ENCODE data around the gene CKB. TPM values are rescaled to one million over a fixed set of nuclear protein-coding genes. Genes with fewer than 3 reads are reported as not detected.

The CKB gene
- polyA plus RNA-seq, 3 donors: 0.76 to 12.5 (median 2.7) TPM

DNA sequence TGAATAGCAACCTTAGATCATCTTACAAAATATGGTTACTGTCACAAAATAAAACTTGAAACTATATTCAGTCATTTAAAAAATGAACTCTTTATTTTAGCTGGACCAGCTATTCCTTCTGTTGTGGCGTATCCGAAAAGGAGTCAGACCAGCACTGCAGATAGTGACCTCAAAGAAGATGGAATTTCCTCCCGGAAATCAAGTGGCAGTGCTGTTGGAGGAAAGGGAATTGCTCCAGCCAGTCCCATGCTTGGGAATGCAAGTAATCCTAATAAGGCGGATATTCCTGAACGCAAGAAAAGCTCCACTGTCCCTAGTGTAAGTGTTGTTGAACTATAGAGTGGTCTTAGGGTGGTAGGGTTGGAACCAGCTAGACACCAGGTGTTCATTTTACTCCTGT, 47.7 kb downstream of the CKB start:
- Mint-ChIP-seq H3K9me3 (no peaks in the 10 kb centered on the region), H3K4me3 (no peak overlapping the region), H3K4me1 (no peaks in the 10 kb centered on the region), H3K36me3 (peaks cover 71 to 95% of the 10 kb centered on the region in 2 donors), H3K27ac (no peak overlapping the region), H3K27me3 (ENCODE audit: low read depth in 3 of 3) (peaks cover 0 to 3% (median 0%) of the 10 kb centered on the region in 3 donors)
- peaks cover 0 to under 1% of the 10 kb centered on the region in 2 donors for H3K4me1 ChIP-seq (ENCODE audit: control insufficient read depth in 1 of 2, insufficient read depth in 2 of 2, low read length in 2 of 2)
- H3K4me2 ChIP-seq (replicated peaks; ENCODE audit: extremely low read depth, low read length, poor library complexity, severe bottlenecking): no peak overlapping the region
- intact Hi-C loops (cut with micrococcal nuclease): no loop called here
- H3K27me3 ChIP-seq (ENCODE audit: control insufficient read depth in 2 of 2, insufficient read depth in 2 of 2, low read length in 2 of 2): no peaks in the 10 kb centered on the region
- WGBS (ENCODE audit: insufficient coverage): 97% methylated on average over 5 of the region's 5 CpGs
- no peak overlapping the region for H3K4me3 ChIP-seq (replicated peaks in 1 of 3; ENCODE audit: low read depth in 2 of 3, low read length in 3 of 3)
- no peak overlapping the region for H3K9ac ChIP-seq (ENCODE audit: insufficient read depth, low read length, poor library complexity, severe bottlenecking)
- H3K79me2 ChIP-seq (ENCODE audit: insufficient read depth, low read length): no peaks in the 10 kb centered on the region
- H3K36me3 ChIP-seq (replicated peaks in 1 of 2; ENCODE audit: control insufficient read depth in 1 of 2, insufficient read depth in 2 of 2, low read length in 2 of 2): peaks cover 74 to 100% of the 10 kb centered on the region in 2 donors
- H2AFZ ChIP-seq (ENCODE audit: insufficient read depth, low read depth, low read length, poor library complexity, severe bottlenecking): no peak overlapping the region
- H3K9me3 ChIP-seq (replicated peaks in 1 of 2; ENCODE audit: control insufficient read depth in 1 of 2, insufficient read depth in 1 of 2, low read length in 2 of 2): no peaks in the 10 kb centered on the region
- H3K27ac ChIP-seq (ENCODE audit: low read depth in 1 of 2, low read length in 2 of 2): no peak overlapping the region
- TF ChIP-seq, protein P1, sequence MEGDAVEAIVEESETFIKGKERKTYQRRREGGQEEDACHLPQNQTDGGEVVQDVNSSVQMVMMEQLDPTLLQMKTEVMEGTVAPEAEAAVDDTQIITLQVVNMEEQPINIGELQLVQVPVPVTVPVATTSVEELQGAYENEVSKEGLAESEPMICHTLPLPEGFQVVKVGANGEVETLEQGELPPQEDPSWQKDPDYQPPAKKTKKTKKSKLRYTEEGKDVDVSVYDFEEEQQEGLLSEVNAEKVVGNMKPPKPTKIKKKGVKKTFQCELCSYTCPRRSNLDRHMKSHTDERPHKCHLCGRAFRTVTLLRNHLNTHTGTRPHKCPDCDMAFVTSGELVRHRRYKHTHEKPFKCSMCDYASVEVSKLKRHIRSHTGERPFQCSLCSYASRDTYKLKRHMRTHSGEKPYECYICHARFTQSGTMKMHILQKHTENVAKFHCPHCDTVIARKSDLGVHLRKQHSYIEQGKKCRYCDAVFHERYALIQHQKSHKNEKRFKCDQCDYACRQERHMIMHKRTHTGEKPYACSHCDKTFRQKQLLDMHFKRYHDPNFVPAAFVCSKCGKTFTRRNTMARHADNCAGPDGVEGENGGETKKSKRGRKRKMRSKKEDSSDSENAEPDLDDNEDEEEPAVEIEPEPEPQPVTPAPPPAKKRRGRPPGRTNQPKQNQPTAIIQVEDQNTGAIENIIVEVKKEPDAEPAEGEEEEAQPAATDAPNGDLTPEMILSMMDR (IDR thresholded peaks at IDR 0.05): no peak
- peaks cover 51% of the 10 kb centered on the region for H4K20me1 ChIP-seq (ENCODE audit: insufficient read depth, low read length)
- DNase-seq: no peak

GRCh38 chr14:103472939-103473338, 49.7 kb downstream of the CKB start:
- intact Hi-C loops (cut with micrococcal nuclease): no loop called here
- Histone ChIP-seq H3K4me3 (replicated peaks in 1 of 3; ENCODE audit: low read depth in 2 of 3, low read length in 3 of 3) (no peak overlapping the region), H3K27ac (ENCODE audit: low read depth in 1 of 2, low read length in 2 of 2) (no peak overlapping the region), H2AFZ (ENCODE audit: insufficient read depth, low read depth, low read length, poor library complexity, severe bottlenecking) (no peak overlapping the region), H3K79me2 (ENCODE audit: insufficient read depth, low read length) (no peaks in the 10 kb centered on the region), H4K20me1 (ENCODE audit: insufficient read depth, low read length) (peaks cover 44% of the 10 kb centered on the region), H3K36me3 (replicated peaks in 1 of 2; ENCODE audit: control insufficient read depth in 1 of 2, insufficient read depth in 2 of 2, low read length in 2 of 2) (peaks cover 74 to 100% of the 10 kb centered on the region in 2 donors), H3K9me3 (replicated peaks in 1 of 2; ENCODE audit: control insufficient read depth in 1 of 2, insufficient read depth in 1 of 2, low read length in 2 of 2) (no peaks in the 10 kb centered on the region), H3K4me1 (ENCODE audit: control insufficient read depth in 1 of 2, insufficient read depth in 2 of 2, low read length in 2 of 2) (no peaks in the 10 kb centered on the region), H3K4me2 (replicated peaks; ENCODE audit: extremely low read depth, low read length, poor library complexity, severe bottlenecking) (no peak overlapping the region), H3K9ac (ENCODE audit: insufficient read depth, low read length, poor library complexity, severe bottlenecking) (no peak overlapping the region), H3K27me3 (ENCODE audit: control insufficient read depth in 2 of 2, insufficient read depth in 2 of 2, low read length in 2 of 2) (no peaks in the 10 kb centered on the region)
- 96% methylated on average over 5 of the region's 5 CpGs for WGBS (ENCODE audit: insufficient coverage)
- Mint-ChIP-seq H3K27ac (peak overlapping the region in 2 of 7 donors; percentile 4 to 50), H3K36me3 (peaks cover 71 to 97% of the 10 kb centered on the region in 2 donors), H3K4me1 (no peaks in the 10 kb centered on the region), H3K4me3 (no peak overlapping the region), H3K27me3 (ENCODE audit: low read depth in 3 of 3) (peaks cover 0 to 3% (median 0%) of the 10 kb centered on the region in 3 donors), H3K9me3 (no peaks in the 10 kb centered on the region)
- DNase-seq: no peak
- TF ChIP-seq, protein P1 (IDR thresholded peaks at IDR 0.05): no peak

Small RNAs within 50 kb of the gene (small RNA-seq; reads per million reads assigned to genes)
- not detected for gene RNU4-68P (ENCODE audit: insufficient read length, low read depth)
- gene RNU7-160P (ENCODE audit: insufficient read length, low read depth): not detected

Other genes starting within 250 kb of the CKB start
- 100 to 1,000 TPM; 162 to 191 (median 163) TPM for gene EIF5, start 188.6 kb downstream of the CKB start, polyA plus RNA-seq
- 100 to 1,000 TPM in 1 of 3 donors, 10 to 100 TPM in 2; 29.3 to 163 (median 44.7) TPM for gene MARK3, start 137.4 kb downstream of the CKB start, polyA plus RNA-seq
- gene TRMT61A, start 6.4 kb upstream of the CKB start, polyA plus RNA-seq: 1 to 10 TPM; 2.7 to 7.1 (median 3.4) TPM
- gene BAG5, start 39.8 kb upstream of the CKB start, polyA plus RNA-seq: 10 to 100 TPM in 2 of 3 donors, 1 to 10 TPM in 1; 4.7 to 33.1 (median 30.1) TPM
- gene COA8, start 40.1 kb upstream of the CKB start, polyA plus RNA-seq: 10 to 100 TPM; 13.2 to 58.1 (median 52.3) TPM
- gene KLC1, start 106.4 kb upstream of the CKB start, polyA plus RNA-seq: 100 to 1,000 TPM in 1 of 3 donors, 10 to 100 TPM in 2; 41.5 to 108 (median 46.6) TPM
- 1 to 10 TPM in 2 of 3 donors, under 1 TPM in 1; 0.66 to 8.1 (median 2.0) TPM for gene XRCC3, start 192.6 kb upstream of the CKB start, polyA plus RNA-seq
- gene ZFYVE21, start 193.0 kb upstream of the CKB start, polyA plus RNA-seq: 10 to 100 TPM; 22.1 to 36.5 (median 33.1) TPM